BJ (cell line): ENCODE measurements around the gene LHFPL2. TPM values are rescaled to one million over a fixed set of nuclear protein-coding genes. Genes with fewer than 3 reads are reported as not detected.
"Not testable (repeated sequence)": the region's sequence is repeated elsewhere in the genome, so short reads cannot be mapped to it uniquely, and the experiment has no call there.

Experiments
- CTCF ChIA-PET: fragments of 350-600 bp; formaldehyde crosslinking; extraction: SDS; loops from one replicate; lab custom pipeline; 2021; ENCODE audit warnings: antibody characterized with exemption, inconsistent platforms; lab: Yijun Ruan, JAX
- POLR2A ChIA-PET: fragments of 300-600 bp; sonication (Branson Sonifier 250); formaldehyde crosslinking; extraction: SDS; loops from one replicate; lab custom pipeline; 2021; ENCODE audit warnings: antibody characterized with exemption; lab: Charles Lee
- DNase-seq: peaks from one replicate; pipeline ENCODE4 v3.0.0-alpha.2; 2011; ENCODE audit warnings: low read depth
- H3K27me3 ChIP-seq: 2 replicates; pipeline ENCODE4 v1.6.0; 2011; ENCODE audit warnings: low read length; ENCODE audit not compliant: control insufficient read depth, insufficient read depth
- H3K36me3 ChIP-seq: 2 replicates; pipeline ENCODE4 v1.5.1; 2011; ENCODE audit warnings: low read length; ENCODE audit not compliant: control insufficient read depth, insufficient read depth
- H3K4me3 ChIP-seq: 2 replicates; pipeline ENCODE4 v1.5.1; 2011; ENCODE audit warnings: low read depth, mild to moderate bottlenecking, control low read depth, low read length
- polyA plus RNA-seq: library from polyadenylated mRNA; depleted of rRNA; stranded (reverse); fragments of >200 nt; gene quantifications from 2 replicates; pipeline ENCODE4 v1.2.3, GENCODE V29; 2011
- TF ChIP-seq, protein P1 (sequence below): IDR thresholded peaks from 2 replicates; pipeline ENCODE4 v1.5.1; 2011; ENCODE audit warnings: low read depth, mild to moderate bottlenecking, control low read depth, inconsistent platforms, low read length, moderate library complexity; ENCODE audit not compliant: insufficient read depth

LHFPL2 gene
- polyA plus RNA-seq, 1 experiment: 4.4 TPM

DNA sequence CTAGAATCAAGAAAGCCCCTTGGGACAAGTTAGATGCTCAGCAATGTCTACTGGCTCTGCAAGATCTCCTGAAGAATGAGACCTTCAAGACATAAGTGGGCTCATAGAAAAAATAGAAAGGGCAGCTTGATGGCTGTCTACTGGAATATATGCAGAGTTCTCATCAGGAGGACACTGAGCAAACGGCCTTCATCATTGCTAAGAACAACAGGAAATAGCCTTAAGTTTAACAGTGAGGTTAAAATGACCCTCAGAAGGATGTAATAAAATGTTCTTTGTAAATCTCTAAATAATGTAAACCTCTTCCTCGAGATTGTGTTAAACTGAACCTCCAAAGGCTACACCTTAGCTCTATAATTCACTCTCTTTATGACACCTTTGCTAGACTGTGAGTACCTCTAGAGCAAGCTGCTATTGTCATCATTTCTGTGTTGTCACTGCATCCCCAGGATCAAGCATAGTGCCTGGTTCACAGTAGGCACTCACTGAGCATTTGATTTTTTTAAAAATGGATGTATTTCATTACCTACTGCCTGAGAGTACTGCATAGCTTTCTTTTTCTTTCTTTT lies 22.2 kb upstream of the LHFPL2 start:
- Histone ChIP-seq H3K27me3 (no peaks in the 10 kb centered on the region), H3K36me3 (no peaks in the 10 kb centered on the region), H3K4me3 (no peak overlapping the region)
- CTCF ChIA-PET: interaction anchor here (0.6 kb wide), 1 partner anchor 412 kb away, joined by 3 read pairs; no protein-coding TSS in a partner anchor
- DNase-seq: no peak
- POLR2A ChIA-PET: interaction anchor here (0.5 to 0.6 kb wide), 2 partner anchors 70 to 547 kb away, joined by 3 to 5 read pairs; no protein-coding TSS in a partner anchor
- TF ChIP-seq, protein P1, sequence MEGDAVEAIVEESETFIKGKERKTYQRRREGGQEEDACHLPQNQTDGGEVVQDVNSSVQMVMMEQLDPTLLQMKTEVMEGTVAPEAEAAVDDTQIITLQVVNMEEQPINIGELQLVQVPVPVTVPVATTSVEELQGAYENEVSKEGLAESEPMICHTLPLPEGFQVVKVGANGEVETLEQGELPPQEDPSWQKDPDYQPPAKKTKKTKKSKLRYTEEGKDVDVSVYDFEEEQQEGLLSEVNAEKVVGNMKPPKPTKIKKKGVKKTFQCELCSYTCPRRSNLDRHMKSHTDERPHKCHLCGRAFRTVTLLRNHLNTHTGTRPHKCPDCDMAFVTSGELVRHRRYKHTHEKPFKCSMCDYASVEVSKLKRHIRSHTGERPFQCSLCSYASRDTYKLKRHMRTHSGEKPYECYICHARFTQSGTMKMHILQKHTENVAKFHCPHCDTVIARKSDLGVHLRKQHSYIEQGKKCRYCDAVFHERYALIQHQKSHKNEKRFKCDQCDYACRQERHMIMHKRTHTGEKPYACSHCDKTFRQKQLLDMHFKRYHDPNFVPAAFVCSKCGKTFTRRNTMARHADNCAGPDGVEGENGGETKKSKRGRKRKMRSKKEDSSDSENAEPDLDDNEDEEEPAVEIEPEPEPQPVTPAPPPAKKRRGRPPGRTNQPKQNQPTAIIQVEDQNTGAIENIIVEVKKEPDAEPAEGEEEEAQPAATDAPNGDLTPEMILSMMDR: no peak

DNA sequence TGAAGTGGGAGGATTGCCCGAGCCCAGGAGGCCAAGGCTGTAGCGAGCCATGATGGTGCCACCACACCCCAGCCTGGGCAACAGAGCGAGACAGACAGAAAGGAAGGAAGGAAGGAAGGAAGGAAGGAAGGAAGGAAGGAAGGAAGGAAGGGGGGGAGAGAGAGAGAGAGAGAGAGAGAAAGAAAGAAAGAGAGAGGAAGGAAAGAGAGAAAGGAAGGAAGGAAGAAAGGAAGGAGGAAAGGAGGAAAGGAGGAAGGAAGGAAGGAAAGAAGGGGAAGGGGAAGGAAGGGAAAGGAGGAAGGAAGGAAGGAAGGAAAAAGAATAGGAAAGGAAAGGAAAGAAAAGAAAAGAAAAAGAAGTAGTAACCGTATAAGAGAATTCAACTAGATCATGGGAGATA lies 20.8 kb upstream of the LHFPL2 start:
- TF ChIP-seq, protein P1: no peak
- Histone ChIP-seq H3K4me3 (no peak overlapping the region), H3K36me3 (no peaks in the 10 kb centered on the region), H3K27me3 (no peaks in the 10 kb centered on the region)
- DNase-seq: no peak
- ChIA-PET POLR2A (no interaction called here), CTCF (no interaction called here)

DNA sequence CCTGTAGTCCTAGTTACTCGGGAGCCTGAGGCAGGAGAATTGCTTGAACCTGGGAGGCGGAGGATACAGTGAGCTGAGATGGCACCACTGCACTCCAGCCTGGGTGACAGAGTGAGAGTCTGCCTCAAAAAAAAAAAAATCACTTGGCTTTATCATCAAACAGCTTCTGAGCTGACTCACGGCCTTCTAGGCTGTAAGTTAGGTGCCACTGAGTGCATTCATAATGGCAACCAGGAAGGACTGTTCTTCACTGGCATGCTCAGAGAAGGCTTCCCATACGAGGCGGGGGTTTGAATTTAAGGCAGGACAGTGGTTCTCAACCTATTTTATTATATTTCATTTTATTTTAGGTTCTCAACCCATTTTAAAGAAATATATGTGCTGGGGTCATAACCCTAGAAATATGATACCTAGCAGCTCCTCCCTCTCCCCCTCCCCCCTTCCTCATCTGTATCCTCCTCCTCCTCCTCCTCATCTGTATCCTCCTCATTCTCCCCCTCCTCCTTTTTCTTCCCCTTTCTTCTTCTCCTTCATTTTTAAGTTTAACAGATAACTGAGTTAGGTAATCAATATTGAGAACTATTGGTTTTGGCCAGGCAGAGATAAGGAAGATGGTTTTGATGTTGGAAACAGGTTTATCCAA lies 19.0 kb upstream of the LHFPL2 start:
- no peak for DNase-seq
- H3K4me3 ChIP-seq: no peak overlapping the region
- ChIA-PET CTCF (interaction anchor here (0.7 kb wide), 1 partner anchor 84 kb away, joined by 4 read pairs; no protein-coding TSS in a partner anchor), POLR2A (no interaction called here)
- no peaks in the 10 kb centered on the region for H3K27me3 ChIP-seq
- H3K36me3 ChIP-seq: no peaks in the 10 kb centered on the region
- TF ChIP-seq, protein P1: no peak

DNA sequence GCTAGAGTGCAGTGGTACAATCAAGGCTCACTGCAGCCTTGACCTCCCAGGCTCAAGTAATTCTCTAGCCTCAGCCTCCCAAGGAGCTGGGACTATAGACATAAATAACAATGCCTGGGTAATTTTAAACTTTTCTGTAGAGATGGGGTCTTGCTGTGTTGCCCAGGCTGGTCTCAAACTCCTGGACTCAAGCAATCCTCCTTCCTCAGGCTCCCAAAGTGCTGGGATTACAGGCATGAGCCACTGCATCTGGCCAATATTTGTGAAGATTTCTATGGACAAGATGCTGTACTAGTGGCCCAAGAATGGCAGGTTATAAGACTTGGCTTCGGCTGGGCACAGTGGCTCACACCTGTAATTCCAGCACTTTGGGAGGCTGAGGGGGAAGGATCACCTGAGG lies 18.4 kb upstream of the LHFPL2 start:
- H3K36me3 ChIP-seq, H3K4me3 ChIP-seq, POLR2A ChIA-PET, H3K27me3 ChIP-seq, DNase-seq: not testable (repeated sequence)
- CTCF ChIA-PET: interaction anchor here (1.1 kb wide), 1 partner anchor 9 kb away, joined by 3 read pairs; no protein-coding TSS in a partner anchor

- Histone ChIP-seq H3K36me3 (no peaks in the 10 kb centered on the region), H3K27me3 (no peaks in the 10 kb centered on the region), H3K4me3 (no peak overlapping the region)
- CTCF ChIA-PET: interaction anchor here (1.1 to 1.6 kb wide), 2 partner anchors 10 to 12 kb away, joined by 3 read pairs; no protein-coding TSS in a partner anchor
- DNase-seq: no peak
- TF ChIP-seq, protein P1: no peak
- POLR2A ChIA-PET: no interaction called here
Measured at GRCh38 chr5:78666041-78666444, 17.5 kb upstream of the LHFPL2 start.
